NB4 (cell line): ENCODE data around the gene OGN.

ENCODE experiments used
- MYC ChIP-seq: IDR thresholded peaks from 2 replicates; pipeline ENCODE4 v1.6.1; 2011; ENCODE audit warnings: low read depth, low read length
- POLR2A ChIP-seq: IDR thresholded peaks from 2 replicates; pipeline ENCODE4 v1.6.1; 2011; ENCODE audit warnings: mild to moderate bottlenecking; ENCODE audit not compliant: insufficient read length; ENCODE audit errors: extremely low read depth
- TF ChIP-seq, protein P1 (sequence below): IDR thresholded peaks from one replicate; pipeline ENCODE4 v1.5.1; 2012; ENCODE audit warnings: low read depth, low read length
- TF ChIP-seq, protein P2 (sequence below): IDR thresholded peaks from 2 replicates; pipeline ENCODE4 v1.6.1; 2011; ENCODE audit warnings: low read depth, low read length

DNA sequence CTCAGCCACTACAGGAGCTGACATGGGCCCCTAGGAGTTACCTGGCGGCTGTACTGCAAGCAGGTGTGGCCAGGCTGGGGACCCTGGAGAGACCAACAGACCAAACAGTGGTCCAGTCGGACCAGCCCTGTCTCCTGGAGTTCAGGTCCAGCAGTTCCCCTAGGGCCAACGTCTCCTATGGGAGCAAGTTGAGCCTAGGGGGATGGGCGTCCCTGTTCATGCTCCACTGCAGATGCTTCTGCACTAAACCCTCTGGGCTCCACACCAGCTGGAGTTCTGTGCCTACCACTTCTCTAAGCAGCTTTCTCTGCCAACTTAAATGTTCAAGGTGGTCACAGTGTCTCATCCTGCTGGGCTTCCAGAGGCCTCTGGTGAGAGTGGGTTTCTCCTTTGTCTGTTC is 40.5 kb upstream of the OGN start:
- TF ChIP-seq, protein P1, sequence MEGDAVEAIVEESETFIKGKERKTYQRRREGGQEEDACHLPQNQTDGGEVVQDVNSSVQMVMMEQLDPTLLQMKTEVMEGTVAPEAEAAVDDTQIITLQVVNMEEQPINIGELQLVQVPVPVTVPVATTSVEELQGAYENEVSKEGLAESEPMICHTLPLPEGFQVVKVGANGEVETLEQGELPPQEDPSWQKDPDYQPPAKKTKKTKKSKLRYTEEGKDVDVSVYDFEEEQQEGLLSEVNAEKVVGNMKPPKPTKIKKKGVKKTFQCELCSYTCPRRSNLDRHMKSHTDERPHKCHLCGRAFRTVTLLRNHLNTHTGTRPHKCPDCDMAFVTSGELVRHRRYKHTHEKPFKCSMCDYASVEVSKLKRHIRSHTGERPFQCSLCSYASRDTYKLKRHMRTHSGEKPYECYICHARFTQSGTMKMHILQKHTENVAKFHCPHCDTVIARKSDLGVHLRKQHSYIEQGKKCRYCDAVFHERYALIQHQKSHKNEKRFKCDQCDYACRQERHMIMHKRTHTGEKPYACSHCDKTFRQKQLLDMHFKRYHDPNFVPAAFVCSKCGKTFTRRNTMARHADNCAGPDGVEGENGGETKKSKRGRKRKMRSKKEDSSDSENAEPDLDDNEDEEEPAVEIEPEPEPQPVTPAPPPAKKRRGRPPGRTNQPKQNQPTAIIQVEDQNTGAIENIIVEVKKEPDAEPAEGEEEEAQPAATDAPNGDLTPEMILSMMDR: no peak
- TF ChIP-seq, protein P2, sequence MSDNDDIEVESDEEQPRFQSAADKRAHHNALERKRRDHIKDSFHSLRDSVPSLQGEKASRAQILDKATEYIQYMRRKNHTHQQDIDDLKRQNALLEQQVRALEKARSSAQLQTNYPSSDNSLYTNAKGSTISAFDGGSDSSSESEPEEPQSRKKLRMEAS: no peak
- TF ChIP-seq POLR2A (no peak), MYC (no peak)
